Bronchial epithelial cell (primary cell): ENCODE data around the gene PPP1R14D. TPM values are rescaled to one million over a fixed set of nuclear protein-coding genes. Genes with fewer than 3 reads are reported as not detected.

ENCODE experiments used
- DNase-seq: peaks from one replicate; pipeline ENCODE4 v3.0.0-alpha.2; 2010; ENCODE audit warnings: low read depth
- FAIRE-seq: peaks from 2 replicates; lab custom pipeline; 2011; peaks lifted over from hg19 to GRCh38; lab: Jason Lieb, UNC
- H3K27me3 ChIP-seq: 2 replicates; pipeline ENCODE4 v1.5.1; 2011; ENCODE audit warnings: low read length; ENCODE audit not compliant: control insufficient read depth, insufficient read depth
- H3K36me3 ChIP-seq: 2 replicates; pipeline ENCODE4 v1.5.1; 2011; ENCODE audit warnings: low read length; ENCODE audit not compliant: control insufficient read depth, insufficient read depth
- H3K4me3 ChIP-seq: 2 replicates; pipeline ENCODE4 v1.5.1; 2011; ENCODE audit warnings: mild to moderate bottlenecking, low read depth, low read length, control low read depth
- total RNA-seq: library from RNA; depleted of rRNA; stranded (reverse); fragments of >200 nt; gene quantifications from 2 replicates; pipeline ENCODE4 v1.2.1, GENCODE V29; 2014
- TF ChIP-seq, protein P1 (sequence below): IDR thresholded peaks from 2 replicates; pipeline ENCODE4 v1.5.1; 2011; ENCODE audit warnings: mild to moderate bottlenecking, moderate library complexity, low read length, control low read depth, inconsistent platforms; ENCODE audit not compliant: insufficient read depth, severe bottlenecking

Gene PPP1R14D
- total RNA-seq, 1 donor from 2014 or later: not detected

DNA sequence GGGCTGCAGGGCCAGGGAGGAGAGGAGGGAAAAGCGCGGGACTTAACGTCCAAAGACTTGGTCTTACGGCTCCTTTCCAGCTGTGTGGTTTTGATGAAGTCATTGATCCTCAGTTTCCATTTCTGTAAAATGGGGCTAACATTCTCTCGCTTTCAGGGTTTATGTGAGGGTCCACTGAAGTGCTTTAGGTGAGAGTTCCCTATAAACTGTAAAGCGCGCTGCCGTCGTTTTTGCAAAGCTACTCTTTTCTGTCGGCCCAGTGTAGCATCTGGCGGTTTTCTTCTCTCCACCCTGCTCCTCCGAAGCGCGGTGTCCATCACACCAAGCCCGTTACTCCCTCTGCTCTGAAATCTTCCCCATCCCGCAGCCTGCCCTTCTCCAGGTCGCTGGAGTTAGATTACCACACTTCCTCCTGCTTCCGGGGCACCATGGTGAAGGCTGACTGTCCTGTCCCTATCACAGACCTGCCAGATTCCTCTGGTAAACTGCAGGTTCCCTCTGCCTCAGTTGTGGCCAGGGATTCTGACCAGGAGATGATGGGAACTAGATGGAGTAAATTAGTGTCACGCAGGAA lies 20.5 kb downstream of the PPP1R14D start:
- DNase-seq (no peak), FAIRE-seq (no peak)
- TF ChIP-seq, protein P1, sequence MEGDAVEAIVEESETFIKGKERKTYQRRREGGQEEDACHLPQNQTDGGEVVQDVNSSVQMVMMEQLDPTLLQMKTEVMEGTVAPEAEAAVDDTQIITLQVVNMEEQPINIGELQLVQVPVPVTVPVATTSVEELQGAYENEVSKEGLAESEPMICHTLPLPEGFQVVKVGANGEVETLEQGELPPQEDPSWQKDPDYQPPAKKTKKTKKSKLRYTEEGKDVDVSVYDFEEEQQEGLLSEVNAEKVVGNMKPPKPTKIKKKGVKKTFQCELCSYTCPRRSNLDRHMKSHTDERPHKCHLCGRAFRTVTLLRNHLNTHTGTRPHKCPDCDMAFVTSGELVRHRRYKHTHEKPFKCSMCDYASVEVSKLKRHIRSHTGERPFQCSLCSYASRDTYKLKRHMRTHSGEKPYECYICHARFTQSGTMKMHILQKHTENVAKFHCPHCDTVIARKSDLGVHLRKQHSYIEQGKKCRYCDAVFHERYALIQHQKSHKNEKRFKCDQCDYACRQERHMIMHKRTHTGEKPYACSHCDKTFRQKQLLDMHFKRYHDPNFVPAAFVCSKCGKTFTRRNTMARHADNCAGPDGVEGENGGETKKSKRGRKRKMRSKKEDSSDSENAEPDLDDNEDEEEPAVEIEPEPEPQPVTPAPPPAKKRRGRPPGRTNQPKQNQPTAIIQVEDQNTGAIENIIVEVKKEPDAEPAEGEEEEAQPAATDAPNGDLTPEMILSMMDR: no peak
- Histone ChIP-seq H3K36me3 (peaks cover 8% of the 10 kb centered on the region), H3K27me3 (no peaks in the 10 kb centered on the region), H3K4me3 (peak overlapping the region; percentile 85)

DNA sequence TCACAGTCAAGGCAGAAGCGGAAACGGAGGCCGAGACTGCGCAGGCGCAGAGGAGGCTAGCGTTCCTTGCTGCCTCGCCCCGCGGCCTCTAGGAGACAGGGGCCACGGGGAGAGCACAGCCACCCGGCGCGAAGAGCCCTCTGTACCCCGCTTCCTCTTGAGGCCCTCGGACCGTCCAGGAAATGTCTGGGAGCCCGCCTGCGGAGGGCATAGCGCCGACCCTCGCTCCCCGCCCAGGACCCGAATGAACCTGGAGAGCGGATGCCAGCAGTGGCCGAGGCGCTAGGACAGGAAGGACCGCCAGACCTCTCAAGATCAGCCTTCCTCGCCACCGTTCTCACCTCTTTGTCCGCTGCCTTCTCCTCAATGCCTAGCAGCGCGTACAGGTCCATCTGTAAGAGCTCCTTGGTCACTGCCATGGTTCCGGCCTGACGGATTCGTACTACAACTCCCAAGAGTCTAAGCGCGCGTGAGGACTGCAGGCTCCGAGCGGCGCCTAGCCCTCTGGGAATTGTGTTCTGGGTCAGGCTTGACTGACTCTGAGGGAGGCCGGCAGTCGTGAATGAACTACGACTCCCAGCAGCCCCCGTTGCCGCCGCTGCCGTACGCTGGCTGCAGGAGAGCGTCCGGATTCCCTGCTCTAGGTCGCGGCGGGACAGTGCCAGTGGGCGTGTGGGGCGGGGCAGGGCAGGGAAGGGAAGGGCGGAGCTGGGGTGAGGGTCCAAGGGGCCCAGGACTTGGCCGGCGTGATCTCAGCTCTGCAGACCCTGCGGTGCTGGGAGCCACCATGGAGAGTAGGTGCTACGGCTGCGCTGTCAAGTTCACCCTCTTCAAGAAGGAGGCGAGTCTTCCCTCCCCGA lies 21.2 kb downstream of the PPP1R14D start, which contains the start of the genes DNAJC17 and ZFYVE19:
Gene DNAJC17 (minus strand): TSS at position 446 of the 860 bp plus-strand sequence. CDS start 27 bp downstream, at position 419.
Gene ZFYVE19 (plus strand): TSS at position 62 of the 860 bp plus-strand sequence. CDS start 501 bp downstream, at position 563.
- H3K27me3 ChIP-seq: no peaks in the 10 kb centered on the region
- TF ChIP-seq, protein P1: no peak
- H3K36me3 ChIP-seq: peaks cover 5% of the 10 kb centered on the region
- DNase-seq (peak; percentile 95), FAIRE-seq (no peak)
- H3K4me3 ChIP-seq: peak within 1 kb of the TSS; percentile 85

DNA sequence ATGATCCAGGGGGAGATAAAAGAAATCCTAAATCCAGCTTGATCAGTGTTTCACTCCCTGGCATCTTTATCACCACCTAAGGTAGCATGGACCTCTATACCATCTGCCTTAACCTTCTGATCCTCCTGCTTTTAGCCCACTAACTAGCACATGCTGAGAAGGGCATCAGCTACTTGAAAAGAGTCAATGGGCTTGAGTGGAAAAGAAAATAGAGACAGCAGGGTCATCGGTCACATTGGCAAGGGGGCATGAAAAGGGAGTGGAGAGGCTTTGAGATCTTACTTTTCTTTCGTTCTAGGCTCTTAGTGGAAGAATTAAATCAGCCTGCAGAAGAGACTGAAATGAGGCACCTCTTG lies 21.9 kb downstream of the PPP1R14D start:
- no peaks in the 10 kb centered on the region for H3K27me3 ChIP-seq
- TF ChIP-seq, protein P1: no peak
- peak overlapping the region; percentile 85 for H3K4me3 ChIP-seq
- H3K36me3 ChIP-seq: peaks cover 5% of the 10 kb centered on the region
- DNase-seq (no peak), FAIRE-seq (no peak)

DNA sequence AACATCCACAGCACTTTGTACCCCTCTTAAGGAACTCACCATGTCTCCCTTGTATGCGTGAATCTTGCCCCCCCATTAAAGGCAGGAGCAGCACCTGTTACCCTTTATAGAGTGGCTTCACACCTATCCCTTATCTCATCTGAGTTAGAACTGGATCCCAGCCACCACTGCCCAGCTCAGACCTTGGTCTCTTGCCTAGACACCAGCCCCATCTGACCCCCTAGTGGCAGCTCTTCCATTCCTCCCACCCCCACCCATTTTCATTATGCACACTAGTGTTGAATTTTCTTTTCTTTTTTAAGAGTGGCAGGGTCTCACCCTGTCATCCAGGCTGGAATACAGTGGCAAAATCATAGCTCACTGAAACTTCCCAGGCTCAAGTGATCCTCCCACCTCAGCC lies 24.8 kb downstream of the PPP1R14D start:
- FAIRE-seq (no peak), DNase-seq (no peak)
- TF ChIP-seq, protein P1: no peak
- Histone ChIP-seq H3K27me3 (no peaks in the 10 kb centered on the region), H3K4me3 (no peak overlapping the region), H3K36me3 (peaks cover 1% of the 10 kb centered on the region)

DNA sequence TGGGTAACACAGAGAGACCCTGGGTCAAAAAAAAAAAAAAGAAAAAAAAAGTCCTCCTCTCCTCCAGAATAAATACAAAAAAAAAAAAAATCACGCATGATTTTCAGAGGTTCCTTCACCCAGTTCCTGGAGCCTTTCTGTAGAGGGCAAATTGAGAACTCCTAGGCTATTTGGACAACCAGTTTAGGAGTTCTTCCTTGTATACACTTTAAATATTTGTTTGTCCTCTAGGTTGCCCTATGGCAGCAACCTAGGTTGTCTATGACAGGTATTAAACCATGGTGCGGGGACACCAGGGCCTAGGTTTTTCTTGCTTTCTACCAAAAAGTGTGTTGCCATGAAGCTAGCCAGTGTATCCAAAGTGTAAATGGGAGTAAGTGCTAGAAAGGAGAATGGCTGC lies 25.4 kb downstream of the PPP1R14D start:
- TF ChIP-seq, protein P1: no peak
- Histone ChIP-seq H3K27me3 (no peaks in the 10 kb centered on the region), H3K4me3 (no peak overlapping the region), H3K36me3 (peaks cover 1% of the 10 kb centered on the region)
- DNase-seq (no peak), FAIRE-seq (no peak)
